Measurements from ENCODE around the gene LDAH.

Gene LDAH

GRCh38 chr2:20649976-20650375 is 172.9 kb downstream of the LDAH start:
- H3K4me3 Mint-ChIP-seq: peak overlapping the region; percentile 96
- H3K9me3 Mint-ChIP-seq: no peaks in the 10 kb centered on the region
- peaks cover under 1% of the 10 kb centered on the region for H3K27me3 Mint-ChIP-seq
- H3K36me3 Mint-ChIP-seq (ENCODE audit: low read depth): peaks cover 49% of the 10 kb centered on the region
- H3K27ac Mint-ChIP-seq: peak overlapping the region; percentile 90
- intact Hi-C loops (cut with micrococcal nuclease): loop anchor here (2.0 kb wide), 2 partner anchors 31 to 203 kb away; partner anchors contain the start of gene RHOB
- peaks cover 38% of the 10 kb centered on the region for H3K4me1 Mint-ChIP-seq (ENCODE audit: low read depth)

- peak overlapping the region; percentile 96 for H3K4me3 Mint-ChIP-seq
- intact Hi-C loops (cut with micrococcal nuclease): no loop called here
- H3K9me3 Mint-ChIP-seq: no peaks in the 10 kb centered on the region
- peaks cover 42% of the 10 kb centered on the region for H3K4me1 Mint-ChIP-seq (ENCODE audit: low read depth)
- peak overlapping the region; percentile 23 for H3K27ac Mint-ChIP-seq
- peaks cover 53% of the 10 kb centered on the region for H3K36me3 Mint-ChIP-seq (ENCODE audit: low read depth)
- H3K27me3 Mint-ChIP-seq: no peaks in the 10 kb centered on the region
Observed at GRCh38 chr2:20649576-20649975, 173.3 kb downstream of the LDAH start.

GRCh38 chr2:20648831-20649230 is 174.1 kb downstream of the LDAH start:
- Mint-ChIP-seq H3K4me3 (peak overlapping the region; percentile 35), H3K4me1 (ENCODE audit: low read depth) (peaks cover 50% of the 10 kb centered on the region), H3K27me3 (no peaks in the 10 kb centered on the region), H3K36me3 (ENCODE audit: low read depth) (peaks cover 60% of the 10 kb centered on the region), H3K27ac (peak overlapping the region; percentile 23), H3K9me3 (no peaks in the 10 kb centered on the region)
- intact Hi-C loops (cut with micrococcal nuclease): no loop called here

- Mint-ChIP-seq H3K9me3 (no peaks in the 10 kb centered on the region), H3K4me1 (ENCODE audit: low read depth) (peaks cover 50% of the 10 kb centered on the region), H3K36me3 (ENCODE audit: low read depth) (peaks cover 67% of the 10 kb centered on the region), H3K4me3 (no peak overlapping the region), H3K27ac (peak overlapping the region; percentile 1), H3K27me3 (no peaks in the 10 kb centered on the region)
- intact Hi-C loops (cut with micrococcal nuclease): no loop called here
Observed at GRCh38 chr2:20648206-20648605, 174.7 kb downstream of the LDAH start.

- peaks cover 50% of the 10 kb centered on the region for H3K4me1 Mint-ChIP-seq (ENCODE audit: low read depth)
- H3K36me3 Mint-ChIP-seq (ENCODE audit: low read depth): peaks cover 71% of the 10 kb centered on the region
- H3K4me3 Mint-ChIP-seq: no peak overlapping the region
- intact Hi-C loops (cut with micrococcal nuclease): no loop called here
- peak overlapping the region; percentile 1 for H3K27ac Mint-ChIP-seq
- no peaks in the 10 kb centered on the region for H3K9me3 Mint-ChIP-seq
- no peaks in the 10 kb centered on the region for H3K27me3 Mint-ChIP-seq
Observed at GRCh38 chr2:20647738-20648137, 175.2 kb downstream of the LDAH start.

GRCh38 chr2:20647211-20647610 is 175.7 kb downstream of the LDAH start:
- Mint-ChIP-seq H3K36me3 (ENCODE audit: low read depth) (peaks cover 76% of the 10 kb centered on the region), H3K27ac (no peak overlapping the region), H3K27me3 (no peaks in the 10 kb centered on the region), H3K4me1 (ENCODE audit: low read depth) (peaks cover 55% of the 10 kb centered on the region), H3K4me3 (no peak overlapping the region), H3K9me3 (no peaks in the 10 kb centered on the region)
- intact Hi-C loops (cut with micrococcal nuclease): no loop called here

GRCh38 chr2:20646446-20646845 is 176.5 kb downstream of the LDAH start:
- intact Hi-C loops (cut with micrococcal nuclease): no loop called here
- Mint-ChIP-seq H3K27ac (no peak overlapping the region), H3K4me3 (no peak overlapping the region), H3K4me1 (ENCODE audit: low read depth) (peaks cover 57% of the 10 kb centered on the region), H3K36me3 (ENCODE audit: low read depth) (peaks cover 84% of the 10 kb centered on the region), H3K27me3 (no peaks in the 10 kb centered on the region), H3K9me3 (no peaks in the 10 kb centered on the region)

GRCh38 chr2:20645761-20646160 is 177.1 kb downstream of the LDAH start:
- Mint-ChIP-seq H3K4me3 (no peak overlapping the region), H3K27ac (no peak overlapping the region), H3K27me3 (no peaks in the 10 kb centered on the region), H3K9me3 (no peaks in the 10 kb centered on the region), H3K4me1 (ENCODE audit: low read depth) (peaks cover 55% of the 10 kb centered on the region), H3K36me3 (ENCODE audit: low read depth) (peaks cover 91% of the 10 kb centered on the region)
- intact Hi-C loops (cut with micrococcal nuclease): no loop called here

- peaks cover 92% of the 10 kb centered on the region for H3K36me3 Mint-ChIP-seq (ENCODE audit: low read depth)
- no peak overlapping the region for H3K27ac Mint-ChIP-seq
- H3K4me1 Mint-ChIP-seq (ENCODE audit: low read depth): peaks cover 52% of the 10 kb centered on the region
- H3K4me3 Mint-ChIP-seq: no peak overlapping the region
- no peaks in the 10 kb centered on the region for H3K27me3 Mint-ChIP-seq
- no peaks in the 10 kb centered on the region for H3K9me3 Mint-ChIP-seq
- intact Hi-C loops (cut with micrococcal nuclease): no loop called here
Observed at GRCh38 chr2:20645301-20645701, 177.6 kb downstream of the LDAH start.

- intact Hi-C loops (cut with micrococcal nuclease): no loop called here
- Mint-ChIP-seq H3K4me1 (ENCODE audit: low read depth) (peaks cover 37% of the 10 kb centered on the region), H3K27me3 (no peaks in the 10 kb centered on the region), H3K4me3 (no peak overlapping the region), H3K27ac (no peak overlapping the region), H3K36me3 (ENCODE audit: low read depth) (peaks cover 97% of the 10 kb centered on the region), H3K9me3 (no peaks in the 10 kb centered on the region)
Observed at GRCh38 chr2:20643826-20644225, 179.1 kb downstream of the LDAH start.

GRCh38 chr2:20643060-20643459 is 179.8 kb downstream of the LDAH start:
- Mint-ChIP-seq H3K4me1 (ENCODE audit: low read depth) (peaks cover 29% of the 10 kb centered on the region), H3K27ac (no peak overlapping the region), H3K9me3 (no peaks in the 10 kb centered on the region), H3K27me3 (no peaks in the 10 kb centered on the region), H3K4me3 (no peak overlapping the region), H3K36me3 (ENCODE audit: low read depth) (peaks cover 97% of the 10 kb centered on the region)
- intact Hi-C loops (cut with micrococcal nuclease): no loop called here

- H3K27ac Mint-ChIP-seq: no peak overlapping the region
Observed at GRCh38 chr2:20642055-20642971, 180.6 kb downstream of the LDAH start.

GRCh38 chr2:20641123-20641985 is 181.5 kb downstream of the LDAH start:
- no peaks in the 10 kb centered on the region for H3K27me3 Mint-ChIP-seq
- intact Hi-C loops (cut with micrococcal nuclease): no loop called here
- no peak overlapping the region for H3K4me3 Mint-ChIP-seq
- peaks cover 25% of the 10 kb centered on the region for H3K4me1 Mint-ChIP-seq (ENCODE audit: low read depth)
- H3K27ac Mint-ChIP-seq: no peak overlapping the region
- H3K9me3 Mint-ChIP-seq: no peaks in the 10 kb centered on the region
- peaks cover 100% of the 10 kb centered on the region for H3K36me3 Mint-ChIP-seq (ENCODE audit: low read depth)

More at GRCh38 chr2:20642055-20642971, 180.6 kb downstream of the LDAH start:
- Mint-ChIP-seq H3K36me3 (ENCODE audit: low read depth) (peaks cover 100% of the 10 kb centered on the region), H3K4me3 (no peak overlapping the region), H3K9me3 (no peaks in the 10 kb centered on the region), H3K27me3 (no peaks in the 10 kb centered on the region), H3K4me1 (ENCODE audit: low read depth) (peaks cover 25% of the 10 kb centered on the region)
- intact Hi-C loops (cut with micrococcal nuclease): no loop called here

All from dendritic cell treated with granulocyte-macrophage colony-stimulating factor and Interleukin-4, amounts not matched to agents 40 ng/mL and 50 ng/mL, for 4 days (primary cell).